ENCODE measurements around the gene POU3F1.

Gene POU3F1

GRCh38 chr1:38085666-38086330 is 39.2 kb upstream of the POU3F1 start:
- Histone ChIP-seq H3K27ac (ENCODE audit: low read depth, low read length) (no peak overlapping the region), H2AFZ (ENCODE audit: low read length, unreplicated experiment) (no peak overlapping the region), H3K27me3 (ENCODE audit: insufficient read depth, low read length) (peaks cover 26% of the 10 kb centered on the region), H3K79me2 (ENCODE audit: control insufficient read depth, insufficient read depth, low read length, unreplicated experiment) (no peaks in the 10 kb centered on the region), H3K4me3 (ENCODE audit: low read depth, low read length) (no peak overlapping the region), H3K4me1 (ENCODE audit: control insufficient read depth, insufficient read depth, low read length, unreplicated experiment) (peaks cover 3% of the 10 kb centered on the region), H3K36me3 (ENCODE audit: insufficient read depth, low read length) (no peaks in the 10 kb centered on the region)

DNA sequence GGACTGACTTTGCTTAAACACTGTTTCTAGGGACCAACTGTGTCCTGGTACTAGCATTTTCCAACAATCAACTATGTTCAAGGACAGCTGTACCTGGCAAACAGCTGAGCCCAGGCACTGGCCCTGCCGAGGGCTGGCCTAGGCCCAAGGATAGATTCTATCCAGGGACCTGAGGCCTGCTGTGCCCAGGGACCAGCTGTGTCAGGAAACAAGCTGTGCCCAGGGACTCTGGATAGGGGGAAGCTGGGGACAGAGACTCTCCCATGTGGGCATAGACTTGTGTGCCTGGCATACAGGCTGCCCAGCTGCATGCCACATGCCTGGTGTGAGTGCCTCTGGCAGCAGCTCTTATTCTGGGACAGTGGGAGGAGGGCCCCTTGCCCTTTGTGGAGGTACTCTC is 38.1 kb upstream of the POU3F1 start:
- Histone ChIP-seq H3K27me3 (ENCODE audit: insufficient read depth, low read length) (peaks cover 15% of the 10 kb centered on the region), H3K4me3 (ENCODE audit: low read depth, low read length) (no peak overlapping the region), H3K36me3 (ENCODE audit: insufficient read depth, low read length) (no peaks in the 10 kb centered on the region), H3K27ac (ENCODE audit: low read depth, low read length) (no peak overlapping the region), H2AFZ (ENCODE audit: low read length, unreplicated experiment) (no peak overlapping the region), H3K4me1 (ENCODE audit: control insufficient read depth, insufficient read depth, low read length, unreplicated experiment) (peaks cover 3% of the 10 kb centered on the region), H3K79me2 (ENCODE audit: control insufficient read depth, insufficient read depth, low read length, unreplicated experiment) (no peaks in the 10 kb centered on the region)

DNA sequence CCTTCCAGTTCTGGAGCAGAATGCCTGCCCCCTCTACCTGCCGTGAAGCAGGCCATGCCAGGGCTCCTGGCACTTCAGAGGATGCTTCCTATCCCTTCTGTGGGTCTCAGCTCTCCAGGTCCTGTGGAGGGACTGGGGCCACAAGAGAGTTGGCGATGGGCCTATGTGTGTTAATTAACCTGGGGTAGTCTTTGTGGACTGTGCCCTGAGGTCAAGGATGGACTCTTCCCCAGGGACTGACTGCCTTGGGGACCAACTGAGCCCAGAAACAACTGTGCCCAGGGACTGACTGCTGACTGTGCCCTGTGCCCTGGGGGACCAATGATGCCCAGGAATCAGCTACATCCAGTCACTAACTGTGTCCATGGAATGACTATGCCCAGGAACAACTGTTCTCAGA is 37.5 kb upstream of the POU3F1 start:
- Histone ChIP-seq H3K4me3 (ENCODE audit: low read depth, low read length) (no peak overlapping the region), H3K27ac (ENCODE audit: low read depth, low read length) (no peak overlapping the region)

DNA sequence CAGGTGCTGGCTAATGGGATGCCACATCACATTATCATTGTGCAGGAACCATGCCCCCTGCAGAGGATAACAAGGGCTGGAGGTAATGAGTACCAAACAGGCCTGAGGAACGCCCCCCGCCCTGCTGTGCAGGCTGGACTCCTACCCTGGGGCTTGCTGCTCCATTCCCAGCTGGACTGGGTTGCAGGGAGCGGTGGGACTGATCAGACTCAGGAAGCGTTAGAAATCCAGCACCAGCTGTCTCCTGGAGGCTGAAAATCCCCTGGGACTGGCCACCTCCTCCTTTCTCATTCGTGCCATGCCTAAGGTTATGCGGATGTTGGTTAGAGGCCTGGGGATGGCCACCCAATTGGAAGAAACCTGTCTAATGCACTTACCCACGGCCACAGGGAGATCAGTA is 36.9 kb upstream of the POU3F1 start:
- no peak overlapping the region for H3K4me3 ChIP-seq (ENCODE audit: low read depth, low read length)
- H3K4me1 ChIP-seq (ENCODE audit: control insufficient read depth, insufficient read depth, low read length, unreplicated experiment) = peaks cover 3% of the 10 kb centered on the region
- H3K36me3 ChIP-seq (ENCODE audit: insufficient read depth, low read length) = no peaks in the 10 kb centered on the region
- H3K79me2 ChIP-seq (ENCODE audit: control insufficient read depth, insufficient read depth, low read length, unreplicated experiment) = no peaks in the 10 kb centered on the region
- H3K27ac ChIP-seq (ENCODE audit: low read depth, low read length) = no peak overlapping the region
- H3K27me3 ChIP-seq (ENCODE audit: insufficient read depth, low read length) = peaks cover 14% of the 10 kb centered on the region
- H2AFZ ChIP-seq (ENCODE audit: low read length, unreplicated experiment) = no peak overlapping the region

More for the DNA sequence above, 37.5 kb upstream of the POU3F1 start:
- no peak overlapping the region for H2AFZ ChIP-seq (ENCODE audit: low read length, unreplicated experiment)
- peaks cover 3% of the 10 kb centered on the region for H3K4me1 ChIP-seq (ENCODE audit: control insufficient read depth, insufficient read depth, low read length, unreplicated experiment)
- peaks cover 14% of the 10 kb centered on the region for H3K27me3 ChIP-seq (ENCODE audit: insufficient read depth, low read length)
- H3K79me2 ChIP-seq (ENCODE audit: control insufficient read depth, insufficient read depth, low read length, unreplicated experiment) = no peaks in the 10 kb centered on the region
- no peaks in the 10 kb centered on the region for H3K36me3 ChIP-seq (ENCODE audit: insufficient read depth, low read length)

DNA sequence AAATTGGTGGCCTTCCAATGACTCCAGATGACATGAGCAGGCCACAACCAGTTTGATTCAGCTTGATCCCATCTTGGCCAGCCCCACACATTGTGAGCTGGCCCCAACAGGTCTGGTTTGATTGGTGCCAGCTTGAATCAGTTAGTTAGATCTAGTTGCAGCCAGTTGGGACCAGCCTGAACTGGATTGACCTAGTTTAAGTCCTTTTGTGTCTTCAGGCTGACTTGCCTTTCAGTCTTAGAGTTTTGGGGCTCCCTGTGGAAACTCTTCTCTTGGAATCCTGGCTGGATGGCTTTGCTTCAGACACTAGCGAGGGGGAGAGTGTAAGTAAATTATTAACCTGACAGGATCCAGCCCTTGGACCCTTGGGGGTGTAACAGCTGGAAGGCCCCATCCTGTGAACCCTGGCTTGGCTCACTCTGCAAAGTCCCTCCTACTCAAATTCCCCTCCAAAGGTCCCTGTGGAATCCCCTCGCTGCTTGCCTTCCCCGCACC is 36.2 kb upstream of the POU3F1 start:
- H3K27ac ChIP-seq (ENCODE audit: low read depth, low read length) = no peak overlapping the region
- no peaks in the 10 kb centered on the region for H3K79me2 ChIP-seq (ENCODE audit: control insufficient read depth, insufficient read depth, low read length, unreplicated experiment)
- no peak overlapping the region for H3K4me3 ChIP-seq (ENCODE audit: low read depth, low read length)
- peaks cover 3% of the 10 kb centered on the region for H3K4me1 ChIP-seq (ENCODE audit: control insufficient read depth, insufficient read depth, low read length, unreplicated experiment)
- H2AFZ ChIP-seq (ENCODE audit: low read length, unreplicated experiment) = no peak overlapping the region
- peaks cover 7% of the 10 kb centered on the region for H3K27me3 ChIP-seq (ENCODE audit: insufficient read depth, low read length)
- H3K36me3 ChIP-seq (ENCODE audit: insufficient read depth, low read length) = no peaks in the 10 kb centered on the region

GRCh38 chr1:38079019-38079418 is 32.4 kb upstream of the POU3F1 start:
- H3K36me3 ChIP-seq (ENCODE audit: insufficient read depth, low read length) = no peaks in the 10 kb centered on the region
- no peaks in the 10 kb centered on the region for H3K79me2 ChIP-seq (ENCODE audit: control insufficient read depth, insufficient read depth, low read length, unreplicated experiment)
- no peak overlapping the region for H3K4me3 ChIP-seq (ENCODE audit: low read depth, low read length)
- no peak overlapping the region for H2AFZ ChIP-seq (ENCODE audit: low read length, unreplicated experiment)
- H3K4me1 ChIP-seq (ENCODE audit: control insufficient read depth, insufficient read depth, low read length, unreplicated experiment) = no peaks in the 10 kb centered on the region
- H3K27ac ChIP-seq (ENCODE audit: low read depth, low read length) = no peak overlapping the region
- H3K27me3 ChIP-seq (ENCODE audit: insufficient read depth, low read length) = peaks cover 31% of the 10 kb centered on the region

DNA sequence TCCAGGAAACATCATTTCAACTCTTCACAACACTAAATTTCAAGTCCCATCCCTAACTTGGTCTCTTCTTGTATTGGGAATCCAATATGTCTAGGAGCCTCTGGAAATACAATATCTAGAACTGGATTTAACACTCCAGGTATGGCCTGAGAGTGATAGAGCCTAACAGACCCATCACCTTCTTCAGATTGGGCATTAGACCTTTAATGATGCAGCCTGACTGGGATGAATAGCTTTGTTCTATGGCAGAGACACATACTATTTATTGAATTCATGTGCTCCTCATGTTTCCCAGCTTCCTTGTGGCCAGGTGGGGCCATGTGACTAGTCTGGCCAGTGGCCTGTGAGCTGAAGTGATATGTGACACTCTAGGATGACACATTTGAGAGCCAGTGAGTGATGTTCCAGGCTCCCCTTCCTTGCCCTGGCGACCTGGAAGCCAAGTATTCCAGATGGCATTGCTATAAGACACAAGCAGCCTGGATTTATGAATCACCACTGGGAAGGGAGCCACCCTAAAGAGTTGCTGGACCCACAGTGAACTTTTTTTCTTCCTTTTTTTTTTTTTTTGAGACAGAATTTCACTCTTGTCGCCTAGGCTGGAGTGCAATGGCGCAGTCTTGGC is 31.0 kb upstream of the POU3F1 start:
- no peak overlapping the region for H3K27ac ChIP-seq (ENCODE audit: low read depth, low read length)
- H3K79me2 ChIP-seq (ENCODE audit: control insufficient read depth, insufficient read depth, low read length, unreplicated experiment) = no peaks in the 10 kb centered on the region
- H3K4me1 ChIP-seq (ENCODE audit: control insufficient read depth, insufficient read depth, low read length, unreplicated experiment) = no peaks in the 10 kb centered on the region
- no peak overlapping the region for H2AFZ ChIP-seq (ENCODE audit: low read length, unreplicated experiment)
- H3K4me3 ChIP-seq (ENCODE audit: low read depth, low read length) = no peak overlapping the region
- no peaks in the 10 kb centered on the region for H3K36me3 ChIP-seq (ENCODE audit: insufficient read depth, low read length)
- peaks cover 44% of the 10 kb centered on the region for H3K27me3 ChIP-seq (ENCODE audit: insufficient read depth, low read length)

GRCh38 chr1:38076455-38076854 is 29.9 kb upstream of the POU3F1 start:
- H3K79me2 ChIP-seq (ENCODE audit: control insufficient read depth, insufficient read depth, low read length, unreplicated experiment) = no peaks in the 10 kb centered on the region

GRCh38 chr1:38076038-38076437 is 29.4 kb upstream of the POU3F1 start:
- Histone ChIP-seq H2AFZ (ENCODE audit: low read length, unreplicated experiment) (no peak overlapping the region), H3K27me3 (ENCODE audit: insufficient read depth, low read length) (peaks cover 57% of the 10 kb centered on the region), H3K36me3 (ENCODE audit: insufficient read depth, low read length) (no peaks in the 10 kb centered on the region), H3K79me2 (ENCODE audit: control insufficient read depth, insufficient read depth, low read length, unreplicated experiment) (no peaks in the 10 kb centered on the region), H3K4me3 (ENCODE audit: low read depth, low read length) (no peak overlapping the region), H3K4me1 (ENCODE audit: control insufficient read depth, insufficient read depth, low read length, unreplicated experiment) (no peaks in the 10 kb centered on the region), H3K27ac (ENCODE audit: low read depth, low read length) (no peak overlapping the region)

More at GRCh38 chr1:38076455-38076854, 29.9 kb upstream of the POU3F1 start:
- Histone ChIP-seq H2AFZ (ENCODE audit: low read length, unreplicated experiment) (no peak overlapping the region), H3K27ac (ENCODE audit: low read depth, low read length) (no peak overlapping the region), H3K4me1 (ENCODE audit: control insufficient read depth, insufficient read depth, low read length, unreplicated experiment) (no peaks in the 10 kb centered on the region), H3K27me3 (ENCODE audit: insufficient read depth, low read length) (peaks cover 53% of the 10 kb centered on the region), H3K4me3 (ENCODE audit: low read depth, low read length) (no peak overlapping the region), H3K36me3 (ENCODE audit: insufficient read depth, low read length) (no peaks in the 10 kb centered on the region)

DNA sequence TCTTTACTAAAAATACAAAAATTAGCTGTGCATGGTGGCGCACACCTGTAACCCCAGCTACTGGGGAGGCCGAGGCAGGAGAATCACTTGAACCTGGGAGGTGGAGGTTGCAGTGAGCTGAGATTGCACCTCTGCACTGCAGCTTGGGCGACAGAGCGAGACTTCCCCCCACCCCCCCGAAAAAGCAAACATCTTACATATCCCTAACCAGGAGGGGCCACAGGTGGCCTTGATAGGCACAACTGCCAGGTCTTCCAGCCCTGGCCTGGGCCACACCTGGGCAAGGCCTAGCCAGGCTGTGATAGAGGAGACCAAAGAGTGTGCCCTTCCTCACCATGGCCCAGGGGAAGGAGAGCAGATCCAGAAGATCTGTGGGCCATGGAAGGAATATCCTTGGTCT is 28.6 kb upstream of the POU3F1 start:
- H3K79me2 ChIP-seq (ENCODE audit: control insufficient read depth, insufficient read depth, low read length, unreplicated experiment) = no peaks in the 10 kb centered on the region
- H3K4me3 ChIP-seq (ENCODE audit: low read depth, low read length) = no peak overlapping the region
- no peaks in the 10 kb centered on the region for H3K4me1 ChIP-seq (ENCODE audit: control insufficient read depth, insufficient read depth, low read length, unreplicated experiment)
- peaks cover 66% of the 10 kb centered on the region for H3K27me3 ChIP-seq (ENCODE audit: insufficient read depth, low read length)
- no peak overlapping the region for H2AFZ ChIP-seq (ENCODE audit: low read length, unreplicated experiment)
- no peaks in the 10 kb centered on the region for H3K36me3 ChIP-seq (ENCODE audit: insufficient read depth, low read length)
- no peak overlapping the region for H3K27ac ChIP-seq (ENCODE audit: low read depth, low read length)

DNA sequence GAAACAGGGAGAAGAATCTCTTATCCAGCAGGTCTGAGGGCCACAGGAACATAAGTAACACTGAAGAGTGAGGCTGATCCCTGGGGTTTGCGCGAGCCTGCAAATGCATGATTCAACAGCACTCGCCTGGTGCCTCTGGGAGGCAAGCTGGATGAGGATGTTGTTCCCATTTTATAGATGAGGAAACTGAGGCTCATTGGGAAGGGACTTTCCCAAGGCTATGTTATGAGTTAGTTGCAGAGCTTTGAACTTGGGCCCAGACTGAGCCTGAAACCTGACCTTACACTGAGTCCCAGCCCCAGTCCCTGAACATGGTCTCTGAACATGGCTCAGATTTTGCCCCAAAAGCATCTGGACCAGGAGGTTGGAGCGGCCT is 27.7 kb upstream of the POU3F1 start:
- Histone ChIP-seq H2AFZ (ENCODE audit: low read length, unreplicated experiment) (no peak overlapping the region), H3K79me2 (ENCODE audit: control insufficient read depth, insufficient read depth, low read length, unreplicated experiment) (no peaks in the 10 kb centered on the region), H3K4me1 (ENCODE audit: control insufficient read depth, insufficient read depth, low read length, unreplicated experiment) (no peaks in the 10 kb centered on the region), H3K36me3 (ENCODE audit: insufficient read depth, low read length) (no peaks in the 10 kb centered on the region), H3K27me3 (ENCODE audit: insufficient read depth, low read length) (peaks cover 74% of the 10 kb centered on the region), H3K27ac (ENCODE audit: low read depth, low read length) (no peak overlapping the region), H3K4me3 (ENCODE audit: low read depth, low read length) (no peak overlapping the region)

All from ACC112 (cell line).